Measurements from ENCODE around the gene MYT1.

The MYT1 gene

DNA sequence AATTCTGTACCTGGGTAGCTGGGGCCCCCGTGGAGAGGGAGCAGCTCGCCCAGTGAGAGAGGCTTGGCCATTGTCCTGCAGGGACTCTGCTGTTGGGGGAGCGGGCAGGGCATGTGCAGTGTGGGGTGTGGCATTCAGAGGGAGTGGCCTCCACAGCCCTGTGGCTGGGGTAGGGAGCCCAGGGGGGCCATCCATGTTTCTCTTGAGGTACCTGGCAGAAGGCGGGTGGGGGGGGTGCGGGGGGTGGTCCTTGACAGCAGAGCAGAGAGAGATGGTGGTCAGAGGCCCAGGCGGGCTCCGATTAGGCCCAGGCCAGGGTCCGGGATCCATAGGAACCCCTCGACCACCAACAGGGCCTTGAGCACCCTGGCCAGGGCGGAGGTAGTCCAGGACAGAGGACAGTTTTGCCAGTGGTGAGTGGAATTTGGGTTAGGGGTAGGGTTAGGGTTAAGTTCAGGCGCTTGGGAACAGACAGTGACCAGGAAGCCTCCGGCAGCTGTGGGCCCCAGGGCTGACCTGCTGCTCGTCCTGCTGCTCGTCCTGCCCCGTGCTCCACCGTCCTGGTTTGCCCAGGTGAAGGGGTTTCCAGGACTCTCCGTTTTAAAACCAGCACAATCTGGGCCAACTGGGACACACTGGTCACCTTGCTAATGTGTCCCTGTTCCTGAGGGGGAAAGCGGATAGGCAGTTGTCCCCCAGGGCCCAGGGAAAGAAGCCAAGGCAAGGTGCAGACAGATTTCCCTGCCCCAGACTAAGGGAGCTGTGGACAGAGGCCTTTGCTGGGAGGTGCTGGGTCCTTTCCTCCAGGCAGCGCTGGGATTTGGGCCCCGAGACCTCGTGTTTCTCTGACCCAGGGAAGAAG is 24.8 kb upstream of the MYT1 start:
- DNase-seq (ENCODE audit: low spot score), result no peak

DNA sequence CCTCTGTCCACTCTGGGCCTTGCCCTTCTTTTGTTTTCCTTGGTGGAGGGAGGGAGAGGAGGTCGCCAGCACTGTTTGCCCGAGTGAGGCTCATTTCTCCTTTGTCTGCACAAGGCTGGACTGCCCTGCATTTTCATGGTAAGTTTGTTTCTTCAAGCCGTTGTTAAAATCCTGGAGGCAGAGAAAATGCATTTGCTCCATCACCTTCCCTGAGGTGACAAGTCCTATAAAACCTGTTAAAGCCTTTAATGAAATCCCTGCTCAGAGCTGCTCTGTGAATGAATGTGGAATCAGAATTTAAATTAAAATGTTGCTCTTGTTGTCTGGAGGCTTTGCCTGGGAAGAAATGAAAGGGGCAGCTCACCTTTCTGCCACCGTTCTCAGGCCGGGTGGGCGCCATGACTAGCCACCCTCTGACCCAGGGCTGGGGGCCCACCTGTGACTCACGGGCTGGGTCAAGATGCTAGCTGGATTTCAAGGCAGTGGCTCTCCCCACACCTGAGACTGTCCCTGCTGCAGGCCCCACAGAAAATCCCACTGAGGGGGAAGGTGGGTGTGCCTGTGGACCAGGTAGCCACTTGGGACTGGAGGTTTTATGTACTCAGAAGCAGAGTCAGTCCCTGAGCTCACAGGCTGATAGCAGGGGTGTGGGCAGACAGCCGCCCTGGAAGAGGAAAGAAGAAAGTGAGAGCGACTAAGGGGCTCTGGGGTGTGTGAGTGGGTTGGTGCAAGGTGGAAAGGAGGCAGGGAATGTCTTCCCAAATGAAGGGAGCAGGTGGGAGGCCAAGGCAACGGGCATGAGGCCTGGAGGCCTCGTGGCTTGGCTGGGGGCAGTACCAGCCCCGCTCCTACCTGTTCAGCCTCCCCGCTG is 24.0 kb upstream of the MYT1 start:
- no peak for DNase-seq (ENCODE audit: low spot score)

DNA sequence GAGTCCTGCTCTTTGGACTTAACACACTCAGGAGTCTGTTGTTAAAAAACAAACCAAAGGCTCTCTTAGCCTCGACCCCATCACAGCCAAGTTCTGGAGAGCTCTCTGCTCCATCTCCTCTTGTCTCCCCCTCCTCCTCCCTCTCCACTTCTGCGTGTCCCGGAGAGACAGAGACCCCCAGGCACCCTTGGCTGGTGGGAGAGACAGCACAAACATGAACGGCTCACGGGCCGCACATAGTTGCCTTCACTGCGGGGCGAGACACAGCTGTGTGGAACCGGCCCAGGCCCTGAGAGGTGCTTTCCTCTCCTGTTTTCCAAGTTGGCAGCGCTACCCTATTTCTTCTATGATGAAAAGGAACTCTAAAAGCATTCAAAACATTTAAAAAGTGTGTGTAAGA is 23.3 kb upstream of the MYT1 start:
- DNase-seq (ENCODE audit: low spot score), result no peak

DNA sequence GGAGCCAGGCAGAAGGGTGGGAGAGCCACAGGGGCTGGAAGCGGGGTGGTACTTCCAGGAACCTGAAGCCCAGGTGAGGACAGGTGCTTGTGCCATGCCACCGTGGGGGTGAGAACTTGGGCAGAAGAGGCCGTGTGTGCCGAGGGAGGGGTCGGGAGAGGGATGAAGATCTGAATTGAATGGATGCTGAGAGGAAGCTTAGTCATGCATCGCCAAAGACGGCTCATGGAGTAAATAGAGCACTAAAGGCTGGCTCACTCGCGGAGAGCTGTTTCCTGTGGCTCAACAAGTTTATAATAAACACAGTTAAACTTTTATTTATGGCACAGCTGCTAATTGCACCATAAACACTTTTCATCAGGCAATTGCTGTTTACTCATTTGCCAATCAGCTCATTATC is 21.7 kb upstream of the MYT1 start:
- DNase-seq (ENCODE audit: low spot score), result no peak

DNA sequence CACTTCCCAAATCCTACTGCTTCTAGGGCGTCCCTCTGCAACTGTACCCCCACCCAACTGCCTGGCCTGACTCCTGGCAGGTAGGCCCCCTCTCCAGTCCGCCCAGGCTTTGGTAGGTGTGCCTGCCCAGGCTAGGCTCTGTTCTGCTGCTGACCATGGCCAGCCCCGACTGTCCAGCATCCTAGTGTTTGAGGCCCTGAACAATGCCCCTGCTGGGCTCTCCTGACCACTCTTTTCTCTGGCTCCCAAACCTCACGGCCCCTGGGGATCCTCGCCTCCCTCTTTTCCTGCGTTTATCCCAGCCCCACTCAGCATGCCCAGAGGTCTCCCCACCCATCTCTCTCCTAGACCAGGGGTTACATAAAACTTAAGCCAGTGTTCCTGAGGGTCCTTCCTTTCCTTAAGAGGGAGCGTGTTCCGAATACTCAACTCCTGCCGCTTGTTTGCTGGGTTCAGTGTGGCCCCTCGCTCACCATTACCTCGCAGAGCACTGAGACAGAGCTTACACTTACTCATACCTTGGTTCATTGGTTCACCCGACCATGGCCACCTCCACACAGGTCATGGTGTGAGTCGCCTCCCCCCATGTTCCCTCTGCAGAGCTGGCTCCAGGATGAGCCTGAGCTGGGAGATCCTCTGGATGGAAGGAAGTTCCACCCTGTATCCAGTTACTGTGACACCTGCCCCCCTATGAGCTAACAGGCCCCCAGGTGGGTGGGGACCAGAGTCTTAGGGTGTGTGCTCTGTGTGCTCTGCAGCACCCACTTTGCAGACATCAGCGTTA is 21.0 kb upstream of the MYT1 start:
- no peak for DNase-seq (ENCODE audit: low spot score)

DNA sequence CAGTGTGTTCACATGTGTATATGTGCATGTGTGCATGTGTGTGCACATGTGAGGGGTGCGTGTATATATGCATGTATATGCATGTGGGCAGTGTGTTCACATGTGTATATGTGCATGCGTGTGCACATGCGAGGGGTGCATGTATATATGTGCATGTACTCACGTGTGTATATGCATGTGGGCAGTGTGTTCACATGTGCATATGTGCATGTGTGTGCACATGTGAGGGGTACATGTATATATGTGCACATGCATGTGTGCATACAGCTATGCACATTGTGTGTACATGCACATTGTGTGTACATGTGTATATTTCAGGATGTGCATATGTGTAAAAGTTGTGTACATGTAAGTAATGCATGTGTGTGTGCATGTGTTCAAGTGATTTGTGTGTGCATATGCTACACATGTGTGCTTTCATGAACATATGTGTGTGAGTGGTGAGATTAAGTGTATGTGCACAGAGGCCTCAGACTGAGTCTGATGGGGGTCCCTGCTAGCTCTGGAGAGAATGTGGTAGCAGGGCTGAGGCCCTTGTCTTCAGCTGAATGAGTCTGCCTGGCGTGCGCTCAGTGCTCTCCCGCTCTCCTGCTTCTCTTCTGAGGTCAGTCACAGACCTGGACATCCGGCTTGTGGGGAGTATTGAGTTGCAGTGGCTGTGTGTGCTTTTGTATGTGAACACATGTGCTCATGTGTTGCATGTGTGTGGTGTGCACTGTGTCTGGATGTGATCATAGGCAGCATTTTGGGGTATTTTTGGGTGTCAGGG is 19.9 kb upstream of the MYT1 start:
- no peak for DNase-seq (ENCODE audit: low spot score)

DNA sequence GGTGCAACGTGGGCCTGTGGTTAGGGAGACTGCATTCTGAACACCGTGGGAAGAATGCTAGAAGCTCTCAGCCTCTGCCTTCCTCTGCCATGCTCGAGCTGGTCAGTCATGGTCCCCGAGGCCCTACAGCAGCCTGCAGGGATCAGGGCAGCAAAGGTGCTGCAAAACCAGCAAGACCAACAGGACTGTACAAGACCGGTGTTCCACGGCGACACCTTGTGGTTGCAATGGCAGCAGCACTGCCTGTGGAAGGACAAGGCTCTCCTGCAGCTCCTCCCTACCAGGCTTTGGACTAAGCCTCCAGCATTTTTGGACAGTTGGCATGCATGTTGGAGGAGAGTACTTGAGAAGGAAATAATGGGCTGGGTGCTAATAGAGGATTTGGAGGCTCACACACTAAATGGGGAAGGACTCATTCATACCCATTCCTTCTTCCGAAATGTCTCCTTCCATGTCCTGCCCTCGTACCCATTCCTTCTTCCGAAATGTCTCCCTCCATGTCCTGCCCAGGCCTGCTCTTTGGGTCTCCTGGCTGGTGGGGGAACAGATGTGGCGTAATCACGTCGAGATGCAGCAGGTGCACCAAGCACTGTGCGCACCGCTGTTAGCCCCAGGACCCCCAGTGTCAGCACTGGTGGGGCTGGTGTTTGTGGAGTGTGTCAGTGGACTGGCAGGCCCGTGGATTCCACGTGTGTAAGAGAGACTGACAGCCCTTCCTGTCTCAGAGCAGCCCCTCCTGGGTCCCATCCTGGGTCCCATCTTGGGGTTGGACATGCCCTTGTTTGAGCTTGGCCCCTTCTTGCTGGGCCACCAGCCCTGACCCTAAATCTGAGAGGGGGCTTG is 18.6 kb upstream of the MYT1 start:
- DNase-seq (ENCODE audit: low spot score), result no peak

DNA sequence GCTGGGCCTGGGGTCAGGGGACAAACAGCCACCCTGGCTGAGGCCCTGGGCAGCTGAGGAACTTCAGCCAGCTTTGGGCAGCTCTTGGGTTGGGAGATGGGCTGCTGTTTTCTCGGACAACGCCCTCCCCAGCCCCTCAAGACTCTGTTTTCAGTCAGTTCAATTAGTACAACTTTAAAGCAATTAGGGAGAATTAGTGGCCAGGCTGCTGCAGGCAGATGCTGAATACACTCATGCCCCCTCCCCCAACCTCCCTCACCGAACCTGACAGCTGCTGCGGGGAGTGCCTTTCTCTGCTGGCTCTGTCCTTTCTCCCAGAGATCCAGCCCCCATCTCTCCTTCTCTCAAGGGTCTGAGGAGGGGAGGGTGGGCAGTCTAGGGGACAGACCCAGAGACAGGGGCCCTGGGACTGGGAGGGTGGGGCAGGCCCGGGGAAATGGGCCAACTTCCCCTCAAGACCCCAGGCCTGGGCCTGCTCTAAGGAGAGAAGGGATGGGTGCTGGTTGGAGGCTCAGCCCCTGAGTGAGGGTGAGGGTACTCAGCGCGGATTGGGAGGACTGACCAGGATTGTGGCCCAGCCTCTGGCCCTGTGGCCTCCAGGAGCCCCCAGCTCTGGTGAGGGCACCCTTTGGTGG is 17.8 kb upstream of the MYT1 start:
- DNase-seq (ENCODE audit: low spot score), result no peak

DNA sequence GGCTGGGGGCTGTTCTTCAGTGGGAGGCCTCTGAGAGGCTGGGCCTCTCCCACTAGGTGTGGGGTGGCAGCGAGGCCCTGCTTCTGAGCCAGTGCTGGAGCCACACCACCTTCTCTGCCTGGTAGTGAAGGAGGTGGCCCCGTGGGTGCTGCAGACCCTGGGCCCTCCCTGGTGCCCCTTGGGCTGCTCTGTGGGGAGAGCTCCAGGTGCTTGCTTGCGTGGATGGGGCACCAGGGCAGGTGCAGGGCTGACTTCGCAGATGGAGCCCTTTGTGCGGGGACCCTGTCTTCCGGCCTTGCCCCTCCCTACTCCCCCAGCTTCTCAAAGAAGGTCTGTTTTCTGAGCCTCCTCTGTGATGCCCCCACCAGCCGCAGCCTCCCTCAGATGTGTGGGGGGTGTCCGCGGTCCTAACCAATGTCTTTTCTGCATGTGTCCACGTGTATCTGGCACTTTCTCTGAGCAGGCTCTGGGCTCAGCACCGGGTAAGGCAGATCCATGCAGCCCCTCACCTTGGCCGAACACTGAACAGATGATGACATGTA is 17.2 kb upstream of the MYT1 start:
- no peak for DNase-seq (ENCODE audit: low spot score)

DNA sequence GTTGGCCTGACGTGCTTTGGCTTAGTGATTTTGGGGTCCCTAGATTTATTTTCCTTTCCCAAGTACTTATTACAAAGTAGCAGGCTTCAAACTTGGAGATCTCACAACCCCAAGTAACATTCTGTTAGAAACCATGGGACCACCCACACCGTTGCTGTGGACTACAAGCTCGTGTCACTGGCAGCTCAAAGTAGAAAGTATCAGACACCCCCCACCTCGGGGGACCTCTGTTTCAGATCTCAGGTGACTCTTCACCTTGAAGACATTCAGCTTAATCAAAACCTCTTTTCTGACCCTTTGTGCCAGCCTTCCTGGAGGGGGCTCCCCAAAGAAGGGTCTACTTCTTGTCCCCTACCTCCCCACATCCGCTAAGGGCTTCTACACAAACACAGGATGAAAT is 15.7 kb upstream of the MYT1 start:
- no peak for DNase-seq (ENCODE audit: low spot score)

DNA sequence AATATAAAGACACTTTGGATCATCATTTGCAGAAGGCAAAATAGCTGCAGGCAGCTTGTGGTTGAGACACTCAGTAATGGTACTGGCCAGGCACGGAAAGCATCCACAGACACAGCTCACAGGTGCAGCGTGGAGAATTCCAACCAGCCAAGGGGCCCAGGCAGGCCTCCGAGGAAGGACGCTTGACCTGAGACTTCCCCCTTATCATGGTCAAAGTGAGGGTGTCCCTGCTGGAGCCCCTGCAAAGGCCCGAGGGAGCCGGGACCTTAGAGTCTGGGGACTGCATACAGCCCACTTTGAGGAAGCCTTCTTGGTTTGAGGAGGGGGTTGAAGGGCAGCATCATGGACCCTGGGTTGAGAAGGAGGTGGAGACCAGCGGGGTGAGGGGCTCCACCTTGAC is 15.1 kb upstream of the MYT1 start:
- DNase-seq (ENCODE audit: low spot score), result no peak

DNA sequence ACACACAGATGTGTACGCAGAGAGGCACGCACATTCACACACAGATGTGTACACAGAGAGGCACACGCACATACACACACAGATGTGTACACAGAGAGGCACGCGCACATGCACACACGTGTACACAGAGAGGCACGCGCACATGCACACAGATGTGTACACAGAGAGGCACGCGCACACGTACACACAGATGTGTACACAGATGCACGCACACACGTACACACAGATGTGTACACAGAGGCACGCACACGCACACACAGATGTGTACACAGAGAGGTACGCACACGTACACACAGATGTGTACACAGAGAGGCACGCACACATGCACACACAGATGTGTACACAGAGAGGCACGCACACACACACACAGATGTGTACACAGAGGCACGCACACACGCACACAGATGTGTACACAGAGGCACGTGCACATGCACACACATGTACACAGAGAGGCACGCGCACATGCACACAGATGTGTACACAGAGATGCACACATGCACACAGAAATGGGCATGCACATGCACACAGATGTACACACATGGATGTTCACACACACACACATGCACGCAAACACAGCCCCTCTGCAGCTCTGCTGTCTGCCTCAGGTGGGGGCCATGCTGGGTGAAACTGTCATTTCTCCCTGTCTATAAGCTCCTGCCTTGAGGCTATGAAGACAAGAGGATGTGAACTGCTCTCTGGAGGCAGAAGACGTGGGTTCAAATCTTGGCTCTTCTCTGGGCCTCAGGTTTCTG is 14.3 kb upstream of the MYT1 start:
- DNase-seq (ENCODE audit: low spot score), result no peak

DNA sequence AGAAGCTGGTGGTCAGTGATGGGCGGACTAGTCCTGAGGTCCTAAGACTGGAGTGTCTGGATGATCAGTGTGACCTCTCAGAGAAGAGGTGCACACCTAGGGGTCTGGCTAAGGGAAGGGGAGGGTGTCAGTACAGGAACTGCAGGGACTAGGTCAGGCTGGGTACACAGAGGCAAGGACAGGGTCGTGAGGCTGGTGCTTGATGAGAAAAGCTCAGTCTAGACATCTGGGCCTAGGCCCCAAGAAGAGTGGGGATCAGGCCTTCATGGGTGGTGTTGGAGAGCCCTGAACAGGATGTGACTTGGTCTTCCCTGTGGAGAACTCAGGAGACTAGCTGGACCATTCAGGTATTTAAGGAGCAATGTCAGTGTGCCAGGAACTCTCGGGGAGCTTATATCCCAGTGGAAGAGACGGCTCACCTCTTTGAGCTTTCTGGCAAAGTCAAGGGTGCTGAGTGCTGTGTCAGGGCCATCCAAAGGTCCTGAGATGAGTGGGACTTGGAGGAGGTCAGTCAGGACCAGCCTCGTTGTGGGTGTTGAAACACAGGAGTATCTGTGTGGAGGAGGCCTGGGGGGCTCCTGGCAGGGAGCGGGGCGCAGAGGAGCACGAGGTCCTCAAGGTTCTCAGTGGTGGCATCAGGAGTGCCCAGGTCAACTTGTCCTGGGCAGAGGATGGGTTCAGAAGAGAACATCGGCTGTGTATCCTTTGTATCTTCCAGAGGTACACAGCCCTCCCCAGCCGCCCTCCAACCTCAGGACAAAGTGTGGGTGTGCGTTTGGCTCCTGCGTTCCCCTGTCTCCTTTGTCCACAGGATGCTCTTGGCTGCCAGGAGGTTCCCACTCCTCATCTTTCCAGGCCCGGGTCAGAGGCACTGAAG is 13.3 kb upstream of the MYT1 start:
- no peak for DNase-seq (ENCODE audit: low spot score)

DNA sequence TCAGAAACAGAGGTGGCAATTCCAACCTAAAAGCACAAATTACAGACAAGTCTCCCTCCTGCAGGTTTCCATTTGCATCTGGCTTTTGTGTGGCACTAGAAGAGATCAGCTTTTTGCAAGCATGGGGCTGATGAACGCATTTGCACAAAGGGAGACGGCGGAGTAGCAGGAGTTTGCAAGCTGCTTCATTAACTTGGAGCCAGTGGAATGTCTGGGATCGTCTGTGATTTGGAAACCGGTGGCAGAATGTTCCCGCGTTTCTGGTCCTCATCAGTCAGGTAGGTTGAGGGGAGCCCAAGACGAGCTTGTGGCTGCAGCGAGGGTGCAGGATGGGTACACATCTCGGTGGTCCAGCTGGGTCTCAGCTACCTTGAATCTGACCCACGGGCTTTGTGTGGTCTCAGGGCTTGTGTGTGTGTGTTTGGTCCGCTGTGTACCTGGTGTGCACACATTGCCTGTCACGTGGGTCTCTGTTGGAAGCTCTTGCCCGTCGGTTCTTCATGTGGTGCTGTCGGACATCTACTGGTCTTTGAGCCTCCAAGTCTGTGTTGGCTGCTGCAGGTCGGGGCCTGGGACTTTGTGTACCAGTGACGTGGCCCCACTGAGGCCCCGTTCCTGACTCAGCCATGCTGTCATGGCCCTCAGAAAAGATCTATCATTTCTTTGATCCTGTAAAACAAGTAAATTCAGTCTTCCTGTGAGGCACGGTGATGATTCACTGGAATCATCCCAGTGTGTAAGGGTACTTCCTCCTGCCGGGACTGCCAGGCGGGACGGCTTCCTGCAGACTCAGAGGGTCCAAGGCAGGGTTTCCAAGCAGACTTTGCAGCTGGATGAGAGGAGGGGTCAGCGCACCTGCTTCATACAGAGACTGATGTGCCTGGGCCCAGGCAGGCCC is 12.4 kb upstream of the MYT1 start:
- DNase-seq (ENCODE audit: low spot score), result no peak

DNA sequence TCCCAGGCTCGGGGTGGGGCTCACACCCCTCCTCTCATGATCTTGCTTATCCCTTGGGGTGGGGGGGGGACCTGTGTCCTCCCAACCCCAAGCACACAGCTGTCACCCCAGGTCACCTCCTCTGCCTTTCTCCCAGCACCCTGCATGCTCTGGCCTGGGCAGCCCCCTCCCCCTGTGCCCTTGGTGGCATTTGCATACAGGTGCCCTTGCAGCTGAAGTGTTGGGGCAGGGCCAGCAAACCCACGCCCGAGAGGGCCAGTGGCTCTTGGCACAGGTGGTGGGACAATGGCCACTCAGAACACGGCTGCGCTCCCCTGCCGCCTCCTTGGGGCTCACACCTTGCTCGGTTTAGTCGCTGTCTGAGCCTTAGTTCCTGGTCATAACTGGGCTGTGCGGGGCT is 11.3 kb upstream of the MYT1 start:
- no peak for DNase-seq (ENCODE audit: low spot score)

DNA sequence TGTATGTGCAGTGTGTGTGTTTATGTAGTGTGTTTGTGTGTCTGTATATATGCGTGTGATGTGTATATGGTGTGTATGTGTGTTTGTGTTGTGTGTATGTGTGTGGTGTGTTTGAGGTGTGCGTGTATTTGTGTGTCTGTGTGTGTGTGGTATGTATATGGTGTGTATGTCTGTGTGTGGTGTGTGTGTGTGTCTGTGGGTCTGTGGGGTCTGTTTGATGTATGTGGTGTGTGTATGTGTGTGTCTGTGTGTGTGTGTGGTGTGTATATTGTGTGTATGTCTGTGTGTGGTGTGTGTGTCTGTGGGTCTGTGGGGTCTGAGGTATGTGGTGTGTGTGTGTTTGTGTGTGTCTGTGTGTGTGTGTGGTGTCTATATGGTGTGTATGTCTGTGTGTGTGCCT is 10.8 kb upstream of the MYT1 start:
- no peak for DNase-seq (ENCODE audit: low spot score)

DNA sequence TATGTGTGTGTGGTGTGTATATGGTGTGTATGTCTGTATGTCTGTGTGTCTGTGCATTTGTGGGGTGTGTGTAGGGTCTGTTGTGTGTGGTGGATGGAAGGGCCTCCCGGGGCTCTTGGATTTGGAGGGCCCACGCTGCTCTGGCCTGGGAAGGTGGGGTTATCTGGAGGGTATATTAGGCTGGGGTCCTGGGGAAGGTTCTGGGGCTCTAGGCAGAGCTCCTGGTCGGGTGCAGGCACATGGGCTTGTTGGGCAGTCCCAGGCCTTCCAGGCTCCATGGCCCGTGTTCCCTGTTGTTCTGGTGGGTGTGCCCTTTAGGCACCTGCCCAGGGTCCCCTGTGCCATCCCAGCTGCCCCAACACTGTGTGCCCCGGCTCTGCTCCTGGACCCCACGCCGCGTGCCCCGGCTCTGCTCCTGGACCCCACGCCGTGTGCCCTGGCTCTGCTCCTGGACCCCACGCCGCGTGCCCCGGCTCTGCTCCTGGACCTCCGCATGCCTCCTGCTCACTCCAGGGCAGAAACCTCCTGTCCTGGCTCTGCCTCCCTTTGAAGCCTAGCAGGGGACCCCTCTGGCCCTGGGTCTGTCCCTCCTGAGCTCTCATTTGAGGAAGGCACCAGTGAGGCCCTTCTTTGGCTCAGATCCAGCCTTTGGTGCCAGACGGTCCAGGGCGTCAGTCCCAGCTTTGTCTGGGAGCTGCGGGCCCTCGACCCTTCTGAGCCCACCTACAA is 10.2 kb upstream of the MYT1 start:
- DNase-seq (ENCODE audit: low spot score), result no peak
